Endothelial cell of umbilical vein (primary cell): ENCODE measurements around the gene HIKESHI.

Source experiments
- JUN ChIP-seq: IDR thresholded peaks from 2 replicates; pipeline ENCODE4 v1.6.1; 2011; ENCODE audit warnings: borderline replicate concordance, low read depth; ENCODE audit not compliant: insufficient read length, insufficient read depth
- MAX ChIP-seq: IDR thresholded peaks from 2 replicates; pipeline ENCODE4 v1.6.1; 2011; ENCODE audit not compliant: insufficient read depth, insufficient read length
- POLR2AphosphoS5 ChIP-seq: IDR thresholded peaks from 2 replicates; pipeline ENCODE4 v1.6.1; 2012; ENCODE audit warnings: low read depth, mild to moderate bottlenecking, control low read depth, low read length, moderate library complexity; ENCODE audit not compliant: insufficient read depth
- TF ChIP-seq, protein P1 (sequence below), 2 donors: IDR thresholded peaks; 1 replicate in 1 of 2; 2 replicates in 1 of 2; pipeline ENCODE4 v1.5.1; 2011; ENCODE audit warnings: low read length in 2 of 2, mild to moderate bottlenecking in 2 of 2, moderate library complexity in 2 of 2, control low read depth in 1 of 2, inconsistent platforms in 1 of 2, low read depth in 1 of 2; ENCODE audit not compliant: insufficient read depth in 1 of 2; ENCODE audit errors: extremely low read depth in 1 of 2

DNA sequence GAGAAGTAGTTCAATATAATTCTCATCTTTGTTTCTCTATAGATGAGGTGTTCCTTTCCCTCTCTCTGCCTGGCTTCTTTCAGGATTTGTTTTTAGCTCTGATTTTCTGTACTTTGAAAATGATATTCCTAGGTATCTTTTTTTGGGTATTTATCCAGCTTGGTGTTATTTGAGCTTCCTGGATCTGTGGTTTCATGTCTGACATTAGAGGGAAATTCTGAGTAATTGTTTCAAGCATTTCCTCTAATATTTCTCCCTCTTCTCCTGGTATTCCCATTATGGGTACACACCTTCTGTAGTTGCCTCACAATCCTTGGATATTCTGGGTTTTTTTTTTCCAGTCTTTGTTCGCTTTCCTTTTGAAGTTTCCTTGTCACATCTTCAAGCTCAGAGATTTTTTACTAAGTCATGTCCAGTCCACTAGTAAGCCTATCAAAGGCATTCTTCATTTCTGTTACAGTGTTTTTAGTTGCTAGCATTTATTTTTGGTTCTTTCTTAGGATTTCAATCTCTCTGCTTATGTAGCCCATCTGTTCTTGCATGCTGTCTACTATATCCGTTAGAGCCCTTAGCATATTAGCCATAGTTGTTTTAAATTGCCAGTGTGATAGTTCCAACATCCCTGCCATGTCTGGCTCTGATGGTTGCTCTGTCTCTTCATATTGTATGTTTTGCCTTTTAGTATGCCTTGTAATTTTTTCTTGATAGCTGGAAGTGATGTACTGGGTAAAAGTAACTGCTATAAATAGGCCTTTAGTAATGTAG lies 78.4 kb downstream of the HIKESHI start:
- TF ChIP-seq, protein P1, sequence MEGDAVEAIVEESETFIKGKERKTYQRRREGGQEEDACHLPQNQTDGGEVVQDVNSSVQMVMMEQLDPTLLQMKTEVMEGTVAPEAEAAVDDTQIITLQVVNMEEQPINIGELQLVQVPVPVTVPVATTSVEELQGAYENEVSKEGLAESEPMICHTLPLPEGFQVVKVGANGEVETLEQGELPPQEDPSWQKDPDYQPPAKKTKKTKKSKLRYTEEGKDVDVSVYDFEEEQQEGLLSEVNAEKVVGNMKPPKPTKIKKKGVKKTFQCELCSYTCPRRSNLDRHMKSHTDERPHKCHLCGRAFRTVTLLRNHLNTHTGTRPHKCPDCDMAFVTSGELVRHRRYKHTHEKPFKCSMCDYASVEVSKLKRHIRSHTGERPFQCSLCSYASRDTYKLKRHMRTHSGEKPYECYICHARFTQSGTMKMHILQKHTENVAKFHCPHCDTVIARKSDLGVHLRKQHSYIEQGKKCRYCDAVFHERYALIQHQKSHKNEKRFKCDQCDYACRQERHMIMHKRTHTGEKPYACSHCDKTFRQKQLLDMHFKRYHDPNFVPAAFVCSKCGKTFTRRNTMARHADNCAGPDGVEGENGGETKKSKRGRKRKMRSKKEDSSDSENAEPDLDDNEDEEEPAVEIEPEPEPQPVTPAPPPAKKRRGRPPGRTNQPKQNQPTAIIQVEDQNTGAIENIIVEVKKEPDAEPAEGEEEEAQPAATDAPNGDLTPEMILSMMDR (IDR thresholded peaks at IDR 0.05; ENCODE audit: extremely low read depth in 1 of 2, insufficient read depth in 1 of 2, low read depth in 1 of 2, low read length in 2 of 2) = no peak
- TF ChIP-seq POLR2AphosphoS5 (no peak), JUN (no peak), MAX (no peak)
